ENCODE measurements around the gene ORM1.

ORM1 gene

GRCh38 chr9:114286146-114286679 lies 36.7 kb upstream of the ORM1 start:
- H3K9ac ChIP-seq (ENCODE audit: low read length): no peak overlapping the region
- no peaks in the 10 kb centered on the region for H3K9me3 ChIP-seq (replicated peaks; ENCODE audit: insufficient read depth, low read length)
- H3K79me2 ChIP-seq (ENCODE audit: low read length): no peaks in the 10 kb centered on the region
- H2AFZ ChIP-seq (ENCODE audit: low read length): no peak overlapping the region
- H4K20me1 ChIP-seq (ENCODE audit: insufficient read depth, low read length): no peaks in the 10 kb centered on the region
- TF ChIP-seq EZH2 (optimal IDR thresholded peaks at IDR 0.05; ENCODE audit: low read depth, low read length) (no peak), EZH2phosphoT487 (IDR thresholded peaks at IDR 0.05; ENCODE audit: low read length) (no peak), CTCF (IDR thresholded peaks at IDR 0.05; ENCODE audit: low read length) (no peak)
- H3K27ac ChIP-seq (ENCODE audit: low read length): no peak overlapping the region
- H3K4me2 ChIP-seq (ENCODE audit: low read depth, low read length): no peak overlapping the region
- no peak overlapping the region for H3K4me3 ChIP-seq (ENCODE audit: low read length)
- peaks cover 14% of the 10 kb centered on the region for H3K4me1 ChIP-seq (ENCODE audit: low read length)
- no peaks in the 10 kb centered on the region for H3K36me3 ChIP-seq (replicated peaks; ENCODE audit: insufficient read depth, low read length)
- no peaks in the 10 kb centered on the region for H3F3A ChIP-seq (ENCODE audit: insufficient read depth, low read length)
- no peak for DNase-seq
- no peaks in the 10 kb centered on the region for H3K9me2 ChIP-seq (replicated peaks; ENCODE audit: insufficient read depth, low read length)
- H3K27me3 ChIP-seq (replicated peaks; ENCODE audit: insufficient read depth, low read length): no peaks in the 10 kb centered on the region

- Histone ChIP-seq H3K36me3 (replicated peaks; ENCODE audit: insufficient read depth, low read length) (no peaks in the 10 kb centered on the region), H3K27ac (ENCODE audit: low read length) (no peak overlapping the region)
Observed at GRCh38 chr9:114287001-114287762, 35.7 kb upstream of the ORM1 start.

GRCh38 chr9:114287763-114288192 lies 35.1 kb upstream of the ORM1 start:
- Histone ChIP-seq H3K36me3 (replicated peaks; ENCODE audit: insufficient read depth, low read length) (no peaks in the 10 kb centered on the region), H3K4me3 (ENCODE audit: low read length) (no peak overlapping the region), H4K20me1 (ENCODE audit: insufficient read depth, low read length) (no peaks in the 10 kb centered on the region), H3K9ac (ENCODE audit: low read length) (no peak overlapping the region), H2AFZ (ENCODE audit: low read length) (no peak overlapping the region), H3K4me2 (ENCODE audit: low read depth, low read length) (no peak overlapping the region), H3F3A (ENCODE audit: insufficient read depth, low read length) (no peaks in the 10 kb centered on the region), H3K79me2 (ENCODE audit: low read length) (no peaks in the 10 kb centered on the region), H3K9me3 (replicated peaks; ENCODE audit: insufficient read depth, low read length) (no peaks in the 10 kb centered on the region), H3K27me3 (replicated peaks; ENCODE audit: insufficient read depth, low read length) (no peaks in the 10 kb centered on the region), H3K9me2 (replicated peaks; ENCODE audit: insufficient read depth, low read length) (no peaks in the 10 kb centered on the region), H3K27ac (ENCODE audit: low read length) (no peak overlapping the region), H3K4me1 (ENCODE audit: low read length) (peaks cover 8% of the 10 kb centered on the region)
- TF ChIP-seq EZH2phosphoT487 (IDR thresholded peaks at IDR 0.05; ENCODE audit: low read length) (no peak), CTCF (IDR thresholded peaks at IDR 0.05; ENCODE audit: low read length) (no peak), EZH2 (optimal IDR thresholded peaks at IDR 0.05; ENCODE audit: low read depth, low read length) (no peak)
- DNase-seq: no peak

More at GRCh38 chr9:114287001-114287762, 35.7 kb upstream of the ORM1 start:
- DNase-seq: no peak
- Histone ChIP-seq H3K27me3 (replicated peaks; ENCODE audit: insufficient read depth, low read length) (no peaks in the 10 kb centered on the region), H3K9ac (ENCODE audit: low read length) (no peak overlapping the region), H2AFZ (ENCODE audit: low read length) (no peak overlapping the region), H3K9me2 (replicated peaks; ENCODE audit: insufficient read depth, low read length) (no peaks in the 10 kb centered on the region), H4K20me1 (ENCODE audit: insufficient read depth, low read length) (no peaks in the 10 kb centered on the region), H3K9me3 (replicated peaks; ENCODE audit: insufficient read depth, low read length) (no peaks in the 10 kb centered on the region), H3K4me1 (ENCODE audit: low read length) (peaks cover 14% of the 10 kb centered on the region), H3K4me3 (ENCODE audit: low read length) (no peak overlapping the region), H3K79me2 (ENCODE audit: low read length) (no peaks in the 10 kb centered on the region), H3F3A (ENCODE audit: insufficient read depth, low read length) (no peaks in the 10 kb centered on the region), H3K4me2 (ENCODE audit: low read depth, low read length) (no peak overlapping the region)
- TF ChIP-seq EZH2 (optimal IDR thresholded peaks at IDR 0.05; ENCODE audit: low read depth, low read length) (no peak), CTCF (IDR thresholded peaks at IDR 0.05; ENCODE audit: low read length) (no peak)
